Astrocyte (in vitro differentiated cells and primary cell): Measurements from ENCODE around the gene PRKCI. TPM values are rescaled to one million over a fixed set of nuclear protein-coding genes. Genes with fewer than 3 reads are reported as not detected.
A peak's percentile ranks its signal among the peaks of the same experiment; 100 is the strongest.

ENCODE experiments used
- DNase-seq: peaks from one replicate; pipeline ENCODE4 v3.0.0-alpha.2; 2010; ENCODE audit warnings: low read depth
- FAIRE-seq: peaks from 2 replicates; lab custom pipeline; 2011; peaks lifted over from hg19 to GRCh38; lab: Jason Lieb, UNC
- H2AFZ ChIP-seq: 2 replicates; pipeline ENCODE4 v1.6.0; 2012; ENCODE audit warnings: low read depth, low read length, inconsistent platforms
- H3K27ac ChIP-seq: 2 replicates; pipeline ENCODE4 v1.5.1; 2011; ENCODE audit warnings: low read depth, low read length, inconsistent platforms
- H3K27me3 ChIP-seq: 2 replicates; pipeline ENCODE4 v1.6.0; 2011; ENCODE audit warnings: low read length, inconsistent platforms; ENCODE audit not compliant: insufficient read depth
- H3K36me3 ChIP-seq: 2 replicates; pipeline ENCODE4 v1.5.1; 2011; ENCODE audit warnings: low read length, inconsistent platforms; ENCODE audit not compliant: insufficient read depth
- H3K4me1 ChIP-seq: 2 replicates; pipeline ENCODE4 v1.5.1; 2011; ENCODE audit warnings: low read length, inconsistent platforms; ENCODE audit not compliant: insufficient read depth
- H3K4me2 ChIP-seq: 2 replicates; pipeline ENCODE4 v1.6.0; 2012; ENCODE audit warnings: low read length, inconsistent platforms
- H3K4me3 ChIP-seq: 2 replicates; pipeline ENCODE4 v1.5.1; 2011; ENCODE audit warnings: low read depth, mild to moderate bottlenecking, low read length, inconsistent platforms; ENCODE audit not compliant: insufficient read depth
- H3K79me2 ChIP-seq: 2 replicates; pipeline ENCODE4 v1.6.0; 2012; ENCODE audit warnings: mild to moderate bottlenecking, low read length, inconsistent platforms; ENCODE audit not compliant: insufficient read depth
- H3K9ac ChIP-seq: 2 replicates; pipeline ENCODE4 v1.6.0; 2012; ENCODE audit warnings: mild to moderate bottlenecking, low read length, inconsistent platforms
- H3K9me3 ChIP-seq: 2 replicates; pipeline ENCODE4 v1.5.1; 2012; ENCODE audit warnings: low read depth, mild to moderate bottlenecking, low read length, inconsistent platforms; ENCODE audit not compliant: insufficient read depth
- H4K20me1 ChIP-seq: 2 replicates; pipeline ENCODE4 v1.6.0; 2012; ENCODE audit warnings: low read length, inconsistent platforms; ENCODE audit not compliant: insufficient read depth
- H3K27ac Mint-ChIP-seq: one replicate; pipeline ENCODE4 v1.8.0; 2021; ENCODE audit warnings: mild to moderate bottlenecking, mixed read lengths; ENCODE audit not compliant: unreplicated experiment
- H3K27me3 Mint-ChIP-seq: one replicate; pipeline ENCODE4 v1.8.0; 2021; ENCODE audit warnings: low read depth, mixed read lengths; ENCODE audit not compliant: unreplicated experiment
- H3K36me3 Mint-ChIP-seq: one replicate; pipeline ENCODE4 v1.8.0; 2021; ENCODE audit warnings: low read depth, mixed read lengths; ENCODE audit not compliant: unreplicated experiment
- H3K4me1 Mint-ChIP-seq: one replicate; pipeline ENCODE4 v1.8.0; 2021; ENCODE audit warnings: low read depth, mixed read lengths; ENCODE audit not compliant: unreplicated experiment
- H3K4me3 Mint-ChIP-seq: one replicate; pipeline ENCODE4 v1.8.0; 2021; ENCODE audit warnings: mild to moderate bottlenecking, moderate library complexity, mixed read lengths; ENCODE audit not compliant: unreplicated experiment
- H3K9me3 Mint-ChIP-seq: one replicate; pipeline ENCODE4 v1.8.0; 2021; ENCODE audit warnings: mild to moderate bottlenecking, mixed read lengths; ENCODE audit not compliant: unreplicated experiment
- CTCF ChIP-seq: IDR thresholded peaks from 2 replicates; pipeline ENCODE4 v1.5.1; 2011; ENCODE audit warnings: low read depth, mild to moderate bottlenecking, inconsistent platforms, low read length, moderate library complexity; ENCODE audit not compliant: insufficient read depth
- EZH2 ChIP-seq: IDR thresholded peaks from 2 replicates; pipeline ENCODE4 v1.6.1; 2012; ENCODE audit warnings: mild to moderate bottlenecking, low read length, inconsistent platforms; ENCODE audit not compliant: insufficient read depth
- total RNA-seq: library from RNA; stranded (reverse); gene quantifications from 2 replicates; pipeline ENCODE4 v1.2.1, GENCODE V29; 2021

Gene PRKCI
- total RNA-seq, 1 donor from 2014 or later: 65.2 TPM

DNA sequence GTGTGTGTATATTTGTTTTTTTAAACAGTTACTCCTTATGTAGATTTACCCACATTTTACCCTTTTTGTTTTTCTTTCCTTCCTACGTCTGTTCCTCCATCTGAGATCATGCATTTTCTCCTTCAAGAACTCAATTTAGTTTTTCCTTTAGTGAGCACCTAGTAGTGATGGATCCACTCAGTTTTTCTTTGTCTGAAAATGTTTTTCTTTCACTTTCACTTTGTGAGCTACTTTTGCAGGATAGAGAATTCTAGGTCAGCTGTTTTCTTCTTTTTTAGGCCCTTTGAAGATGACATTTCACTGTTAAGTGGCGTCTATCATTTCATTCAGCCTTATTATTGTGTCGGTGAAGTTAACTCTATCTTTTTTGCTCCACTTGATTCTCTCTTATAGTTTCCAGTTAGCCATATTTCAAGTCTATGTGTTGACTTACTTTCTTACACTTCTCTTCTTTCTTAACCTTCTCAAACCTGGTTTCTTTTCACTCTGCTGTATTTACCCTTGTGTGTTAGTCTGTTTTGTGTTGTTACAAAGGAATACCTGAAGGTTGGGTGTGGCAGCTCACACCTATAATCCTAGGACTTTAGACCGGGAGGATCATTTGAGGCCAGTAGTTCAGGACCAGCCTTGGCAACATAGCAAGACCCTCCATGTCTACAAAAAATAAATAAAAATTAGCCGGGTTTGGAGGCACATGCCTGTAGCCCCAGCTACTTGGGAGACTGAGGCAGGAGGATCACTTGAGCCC is 55.8 kb downstream of the PRKCI start:
- DNase-seq (no peak), FAIRE-seq (no peak)
- peak overlapping the region; percentile 13 for H3K27ac Mint-ChIP-seq
- Histone ChIP-seq H3K4me1 (no peaks in the 10 kb centered on the region), H3K36me3 (peaks cover 11% of the 10 kb centered on the region), H3K9me3 (no peaks in the 10 kb centered on the region), H3K4me2 (peak overlapping the region; percentile 23), H3K79me2 (no peaks in the 10 kb centered on the region), H3K9ac (no peak overlapping the region), H4K20me1 (no peaks in the 10 kb centered on the region), H3K27ac (no peak overlapping the region), H2AFZ (no peak overlapping the region), H3K27me3 (no peaks in the 10 kb centered on the region), H3K4me3 (no peak overlapping the region)
- no peaks in the 10 kb centered on the region for H3K9me3 Mint-ChIP-seq
- H3K4me3 Mint-ChIP-seq: no peak overlapping the region
- no peak for TF ChIP-seq EZH2
- no peak for TF ChIP-seq CTCF
- no peaks in the 10 kb centered on the region for H3K27me3 Mint-ChIP-seq
- H3K36me3 Mint-ChIP-seq: peaks cover 21% of the 10 kb centered on the region
- peaks cover 9% of the 10 kb centered on the region for H3K4me1 Mint-ChIP-seq

DNA sequence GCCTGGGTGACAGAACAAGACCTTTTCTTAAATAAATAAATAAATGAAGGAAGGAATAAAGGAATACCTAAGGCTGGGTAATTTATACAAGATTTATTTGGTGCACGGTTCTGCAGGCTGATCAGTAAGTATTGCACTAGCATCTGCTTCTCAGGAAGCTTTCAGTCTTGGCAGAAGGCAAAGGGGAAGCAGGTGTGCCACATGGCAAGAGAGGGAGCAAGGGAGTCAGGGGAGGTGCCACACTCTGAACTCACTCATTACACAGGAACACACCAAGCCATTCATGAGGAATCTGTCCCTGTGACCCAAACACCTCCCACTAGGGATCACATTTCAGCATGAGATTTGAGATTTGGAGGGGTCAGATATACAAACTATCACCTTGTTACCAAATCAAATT is 56.4 kb downstream of the PRKCI start:
- H3K4me1 ChIP-seq: no peaks in the 10 kb centered on the region
- Mint-ChIP-seq H3K4me1 (peaks cover 9% of the 10 kb centered on the region), H3K9me3 (no peaks in the 10 kb centered on the region), H3K36me3 (peaks cover 25% of the 10 kb centered on the region), H3K27ac (peak overlapping the region; percentile 63), H3K27me3 (no peaks in the 10 kb centered on the region), H3K4me3 (no peak overlapping the region)
- H3K27ac ChIP-seq: no peak overlapping the region
- no peak for TF ChIP-seq EZH2
- TF ChIP-seq CTCF: no peak
- no peak overlapping the region for H3K4me2 ChIP-seq
- FAIRE-seq (no peak), DNase-seq (no peak)
- no peaks in the 10 kb centered on the region for H3K27me3 ChIP-seq
- no peaks in the 10 kb centered on the region for H3K79me2 ChIP-seq
- no peak overlapping the region for H3K9ac ChIP-seq
- H3K9me3 ChIP-seq: no peaks in the 10 kb centered on the region
- no peak overlapping the region for H3K4me3 ChIP-seq
- H3K36me3 ChIP-seq: peaks cover 11% of the 10 kb centered on the region
- no peak overlapping the region for H2AFZ ChIP-seq
- no peaks in the 10 kb centered on the region for H4K20me1 ChIP-seq

- Histone ChIP-seq H3K4me3 (no peak overlapping the region), H3K4me2 (no peak overlapping the region), H3K27ac (no peak overlapping the region), H3K9ac (no peak overlapping the region), H3K9me3 (no peaks in the 10 kb centered on the region), H4K20me1 (no peaks in the 10 kb centered on the region), H3K4me1 (no peaks in the 10 kb centered on the region), H2AFZ (no peak overlapping the region), H3K79me2 (no peaks in the 10 kb centered on the region), H3K27me3 (no peaks in the 10 kb centered on the region), H3K36me3 (peaks cover 6% of the 10 kb centered on the region)
- H3K9me3 Mint-ChIP-seq: no peaks in the 10 kb centered on the region
- FAIRE-seq: no peak
- no peaks in the 10 kb centered on the region for H3K4me1 Mint-ChIP-seq
- no peak for DNase-seq
- TF ChIP-seq CTCF: no peak
- no peak for TF ChIP-seq EZH2
- H3K27me3 Mint-ChIP-seq: no peaks in the 10 kb centered on the region
- peaks cover 9% of the 10 kb centered on the region for H3K36me3 Mint-ChIP-seq
- H3K4me3 Mint-ChIP-seq: no peak overlapping the region
- H3K27ac Mint-ChIP-seq: no peak overlapping the region
These were observed 68.0 kb downstream of the PRKCI start for GRCh38 chr3:170290194-170290593.
